C4-2B (cell line): ENCODE results near the gene TOP3B.
A peak's percentile ranks its signal among the peaks of the same experiment; 100 is the strongest.

Experiments
- H3K27ac ChIP-seq: fragments of 450-650 bp; 2 replicates; pipeline ENCODE4 v1.5.1; 2017
- CTCF ChIP-seq: fragments of 450-650 bp; conservative IDR thresholded peaks from 2 replicates; pipeline ENCODE4 v1.5.1; 2017; ENCODE audit warnings: mild to moderate bottlenecking
- ZFX ChIP-seq: fragments of 450-650 bp; IDR thresholded peaks from 2 replicates; pipeline ENCODE4 v1.6.1; 2017

TOP3B gene

GRCh38 chr22:21989049-21989448, 6.5 kb upstream of the TOP3B start:
- TF ChIP-seq CTCF (no peak), ZFX (no peak)

GRCh38 chr22:21985214-21985613, 2.6 kb upstream of the TOP3B start:
- TF ChIP-seq CTCF, result no peak; the same call in 1 of the 2 replicates
- TF ChIP-seq ZFX, result no peak
- H3K27ac ChIP-seq, result no peak overlapping the region

More at GRCh38 chr22:21989049-21989448, 6.5 kb upstream of the TOP3B start:
- no peak overlapping the region for H3K27ac ChIP-seq

- no peak overlapping the region for H3K27ac ChIP-seq
- TF ChIP-seq CTCF (peak; percentile 69), ZFX (no peak)
Observed at GRCh38 chr22:21984793-21985192, 2.2 kb upstream of the TOP3B start.

GRCh38 chr22:21981874-21982273, 713 bp downstream of the TOP3B start:
- no peak for TF ChIP-seq CTCF
- no peak for TF ChIP-seq ZFX
- peak overlapping the region; percentile 89 for H3K27ac ChIP-seq

- no peak for TF ChIP-seq ZFX
- TF ChIP-seq CTCF, result no peak
Observed at GRCh38 chr22:21980547-21980946, 2.0 kb downstream of the TOP3B start.

GRCh38 chr22:21978564-21979386, 3.8 kb downstream of the TOP3B start:
- no peak overlapping the region for H3K27ac ChIP-seq
- TF ChIP-seq CTCF (no peak), ZFX (no peak)

More at GRCh38 chr22:21980547-21980946, 2.0 kb downstream of the TOP3B start:
- H3K27ac ChIP-seq, result no peak overlapping the region

GRCh38 chr22:21977814-21978213, 4.8 kb downstream of the TOP3B start:
- H3K27ac ChIP-seq, result no peak overlapping the region
- TF ChIP-seq ZFX (no peak), CTCF (no peak)
